ENCODE measurements around the gene SLMAP.

The SLMAP gene

DNA sequence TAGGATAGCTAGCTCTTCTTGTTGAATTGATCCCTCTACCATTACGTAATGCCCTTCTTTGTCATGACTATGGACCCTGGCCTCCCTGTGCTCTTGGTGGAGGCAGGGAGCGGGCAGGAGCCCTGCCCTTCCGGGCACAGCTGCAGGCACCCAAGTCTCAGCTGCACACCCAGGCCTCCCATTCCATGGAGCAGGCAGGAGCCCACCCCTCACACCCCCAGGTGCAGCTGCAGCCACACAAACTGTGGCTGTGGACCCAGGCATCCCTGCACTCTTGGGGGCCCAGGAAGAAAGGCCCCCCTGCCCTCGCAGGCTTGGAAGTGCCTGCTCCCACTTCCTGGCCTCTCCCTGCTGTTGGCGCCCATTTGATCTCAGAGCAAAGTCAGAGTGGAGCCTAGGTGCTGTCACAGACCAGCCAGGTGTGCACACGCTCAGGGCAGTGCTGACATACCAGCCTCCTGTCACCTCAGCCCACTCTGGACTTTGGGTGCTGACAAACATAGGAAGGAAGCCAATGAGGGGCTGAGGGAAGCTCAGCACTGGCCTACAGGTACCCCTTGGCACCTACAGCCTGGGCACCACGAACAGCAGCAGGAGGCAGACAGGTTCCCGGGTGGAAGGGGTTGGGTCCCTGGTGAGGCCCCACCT is 53.0 kb downstream of the SLMAP start:
- TF ChIP-seq RAD21 (IDR thresholded peaks at IDR 0.05; ENCODE audit: low read depth) (no peak), EGR1 (IDR thresholded peaks at IDR 0.05) (no peak), NFIC (IDR thresholded peaks at IDR 0.05) (no peak), TCF12 (IDR thresholded peaks at IDR 0.05; ENCODE audit: low read depth) (no peak), EP300 (IDR thresholded peaks at IDR 0.05; ENCODE audit: borderline replicate concordance) (no peak), ZBTB7A (IDR thresholded peaks at IDR 0.05; ENCODE audit: low read depth) (no peak), CREB1 (IDR thresholded peaks at IDR 0.05; ENCODE audit: low read depth) (no peak), TAF1 (IDR thresholded peaks at IDR 0.05; ENCODE audit: low read depth) (no peak), TEAD4 (IDR thresholded peaks at IDR 0.05) (no peak), CEBPB (IDR thresholded peaks at IDR 0.05) (no peak), FOXM1 (IDR thresholded peaks at IDR 0.05; ENCODE audit: borderline replicate concordance, low read depth) (no peak), MAX (IDR thresholded peaks at IDR 0.05) (no peak), REST (IDR thresholded peaks at IDR 0.05; ENCODE audit: low read depth) (no peak), YY1 (IDR thresholded peaks at IDR 0.05; ENCODE audit: low read depth) (no peak)
- TF ChIP-seq, protein P1, sequence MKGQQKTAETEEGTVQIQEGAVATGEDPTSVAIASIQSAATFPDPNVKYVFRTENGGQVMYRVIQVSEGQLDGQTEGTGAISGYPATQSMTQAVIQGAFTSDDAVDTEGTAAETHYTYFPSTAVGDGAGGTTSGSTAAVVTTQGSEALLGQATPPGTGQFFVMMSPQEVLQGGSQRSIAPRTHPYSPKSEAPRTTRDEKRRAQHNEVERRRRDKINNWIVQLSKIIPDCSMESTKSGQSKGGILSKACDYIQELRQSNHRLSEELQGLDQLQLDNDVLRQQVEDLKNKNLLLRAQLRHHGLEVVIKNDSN (IDR thresholded peaks at IDR 0.05) = no peak

- TF ChIP-seq REST (IDR thresholded peaks at IDR 0.05; ENCODE audit: low read depth) (no peak), MAX (IDR thresholded peaks at IDR 0.05) (no peak), EGR1 (IDR thresholded peaks at IDR 0.05) (no peak), FOXM1 (IDR thresholded peaks at IDR 0.05; ENCODE audit: borderline replicate concordance, low read depth) (no peak), TEAD4 (IDR thresholded peaks at IDR 0.05) (no peak), TAF1 (IDR thresholded peaks at IDR 0.05; ENCODE audit: low read depth) (no peak), ZBTB7A (IDR thresholded peaks at IDR 0.05; ENCODE audit: low read depth) (no peak), YY1 (IDR thresholded peaks at IDR 0.05; ENCODE audit: low read depth) (no peak), CREB1 (IDR thresholded peaks at IDR 0.05; ENCODE audit: low read depth) (no peak)
- TF ChIP-seq, protein P1 (IDR thresholded peaks at IDR 0.05) = no peak
Observed at GRCh38 chr3:57809609-57809968, 53.5 kb downstream of the SLMAP start.

- TF ChIP-seq ZBTB7A (IDR thresholded peaks at IDR 0.05; ENCODE audit: low read depth) = no peak
- no peak for TF ChIP-seq CEBPB (IDR thresholded peaks at IDR 0.05)
- TF ChIP-seq REST (IDR thresholded peaks at IDR 0.05; ENCODE audit: low read depth) = no peak
- no peak for TF ChIP-seq NFIC (IDR thresholded peaks at IDR 0.05)
- TF ChIP-seq EP300 (IDR thresholded peaks at IDR 0.05; ENCODE audit: borderline replicate concordance) = no peak
- TF ChIP-seq FOXM1 (IDR thresholded peaks at IDR 0.05; ENCODE audit: borderline replicate concordance, low read depth) = no peak
- no peak for TF ChIP-seq TCF12 (IDR thresholded peaks at IDR 0.05; ENCODE audit: low read depth)
- no peak for TF ChIP-seq RAD21 (IDR thresholded peaks at IDR 0.05; ENCODE audit: low read depth)
- TF ChIP-seq MAX (IDR thresholded peaks at IDR 0.05) = no peak
- TF ChIP-seq, protein P1 (IDR thresholded peaks at IDR 0.05) = no peak
- TF ChIP-seq EGR1 (IDR thresholded peaks at IDR 0.05) = no peak
- TF ChIP-seq YY1 (IDR thresholded peaks at IDR 0.05; ENCODE audit: low read depth) = no peak
Observed at GRCh38 chr3:57810048-57810447, 53.9 kb downstream of the SLMAP start.
